ENCODE measurements around the gene CHST11. TPM values are rescaled to one million over a fixed set of nuclear protein-coding genes. Genes with fewer than 3 reads are reported as not detected.
A peak's percentile ranks its signal among the peaks of the same experiment; 100 is the strongest.

Gene CHST11
- total and polyA plus RNA-seq, 9 of the 15 experiments (the other 6 are each of a cell fraction or from before 2014, with no cell fraction given) = 2.3 to 38.7 (median 15.0) TPM

GRCh38 chr12:104763168-104763805, 306.5 kb downstream of the CHST11 start:
- Histone ChIP-seq H2AFZ (ENCODE audit: low read depth, low read length) (no peak overlapping the region), H3K4me3 (no peak overlapping the region), H3K4me2 (ENCODE audit: insufficient read depth, low read length) (no peak overlapping the region), H3K4me1 (replicated peaks in 1 of 2; ENCODE audit: control insufficient read depth in 2 of 2, insufficient read depth in 2 of 2, low read length in 2 of 2) (peaks cover 3 to 10% of the 10 kb centered on the region in 2 experiments; a peak in 1 of 5 replicates), H3K9me1 (ENCODE audit: control insufficient read depth, insufficient read depth, low read length) (no peaks in the 10 kb centered on the region), H3K27me3 (ENCODE audit: control insufficient read depth in 2 of 2, insufficient read depth in 2 of 2, low read length in 2 of 2) (no peaks in the 10 kb centered on the region), H4K20me1 (replicated peaks; ENCODE audit: control insufficient read depth, insufficient read depth, low read length) (no peaks in the 10 kb centered on the region), H3K9ac (ENCODE audit: insufficient read depth in 1 of 2, low read depth in 2 of 2, low read length in 2 of 2) (no peak overlapping the region), H3K36me3 (ENCODE audit: control insufficient read depth, insufficient read depth, low read length) (peaks cover 9% of the 10 kb centered on the region; the same call in 2 of the 3 replicates), H3K79me2 (ENCODE audit: control insufficient read depth, insufficient read depth, low read length) (no peaks in the 10 kb centered on the region), H3K27ac (ENCODE audit: extremely low read depth, low read depth, low read length) (no peak overlapping the region), H3K9me3 (replicated peaks; ENCODE audit: control insufficient read depth, insufficient read depth, low read depth, low read length) (no peaks in the 10 kb centered on the region)
- no TSS peak for BruUV-seq (replicated peaks)
- 50% methylated on average over 6 of the region's 6 CpGs for WGBS (ENCODE audit: insufficient coverage, low coverage, missing lambda C conversion rate)
- ChIA-PET POLR2A (interaction anchor here (0.6 to 1.4 kb wide), 4 partner anchors 13 to 280 kb away, joined by 3 read pairs; no protein-coding TSS in a partner anchor), CTCF (ENCODE audit: low intra/inter-chr PET ratio) (no interaction called here)
- FAIRE-seq (peak; percentile 15), DNase-seq (ENCODE audit: extremely low read depth in 1 of 4, low spot score in 3 of 4) (peak in 1 of 4 experiments; percentile 19), ATAC-seq (peak; percentile 35; the same call in 1 of the 3 replicates)
- TF ChIP-seq CCAR2 (IDR thresholded peaks at IDR 0.05; ENCODE audit: low read depth, low read length) (no peak), TBP (optimal IDR thresholded peaks at IDR 0.05; ENCODE audit: low read depth, low read length) (no peak), JUN (IDR thresholded peaks at IDR 0.05; ENCODE audit: borderline replicate concordance, low read depth, low read length) (peak; percentile 25; the same call in 1 of the 2 replicates), JUN (CRISPR knock-in tag; IDR thresholded peaks at IDR 0.05; ENCODE audit: borderline replicate concordance) (no peak), CBFA2T3 (IDR thresholded peaks at IDR 0.05) (0 out of 2 replicates have a peak, but pooled peaks have one; percentile 9), CEBPB (tag; IDR thresholded peaks at IDR 0.05) (peak; percentile 39; the same call in 1 of the 2 replicates), FOSL1 (tag; conservative IDR thresholded peaks at IDR 0.05) (peak; percentile 83), CEBPG (CRISPR knock-in tag; IDR thresholded peaks at IDR 0.05) (0 out of 2 replicates have a peak, but pooled peaks have one; percentile 32), CEBPG (tag; conservative IDR thresholded peaks at IDR 0.05 in 1 of 2, IDR thresholded peaks at IDR 0.05 in 1 of 2) (peak; percentile 30 to 59; a peak in 2 of 4 replicates), TCF3 (CRISPR knock-in tag; IDR thresholded peaks at IDR 0.05) (peak; percentile 43), JUND (IDR thresholded peaks at IDR 0.05; ENCODE audit: borderline replicate concordance, low read depth, low read length) (peak; percentile 48; the same call in 1 of the 2 replicates), JUND (tag; IDR thresholded peaks at IDR 0.05; ENCODE audit: borderline replicate concordance, low read depth, low read length) (peak; percentile 18; the same call in 1 of the 3 replicates), MAFK (IDR thresholded peaks at IDR 0.05; ENCODE audit: low read length) (peak; percentile 18; the same call in 1 of the 2 replicates), NUFIP1 (IDR thresholded peaks at IDR 0.05; ENCODE audit: partially characterized antibody) (no peak), ZBTB34 (CRISPR knock-in tag; IDR thresholded peaks at IDR 0.05) (no peak), NFE2 (IDR thresholded peaks at IDR 0.05; ENCODE audit: low read depth) (peak; percentile 42)
- intact Hi-C loops (cut with micrococcal nuclease) = no loop called here
- in situ Hi-C loops (cut with MboI) = no loop called here
